K562 treated with DMSO at 1 percent for 48 hours (cell line): ENCODE measurements around the gene HCST. TPM values are rescaled to one million over a fixed set of nuclear protein-coding genes. Genes with fewer than 3 reads are reported as not detected.

ENCODE experiments used
- total RNA-seq: library from RNA; unstranded; fragments of 300-600 nt; gene quantifications from 2 replicates; pipeline ENCODE4 v1.2.3, GENCODE V29; 2022; ENCODE audit warnings: low replicate concordance; ENCODE audit errors: extremely low read depth

Gene HCST, protein sequence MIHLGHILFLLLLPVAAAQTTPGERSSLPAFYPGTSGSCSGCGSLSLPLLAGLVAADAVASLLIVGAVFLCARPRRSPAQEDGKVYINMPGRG
- not detected in 2 replicates for total RNA-seq

DNA sequence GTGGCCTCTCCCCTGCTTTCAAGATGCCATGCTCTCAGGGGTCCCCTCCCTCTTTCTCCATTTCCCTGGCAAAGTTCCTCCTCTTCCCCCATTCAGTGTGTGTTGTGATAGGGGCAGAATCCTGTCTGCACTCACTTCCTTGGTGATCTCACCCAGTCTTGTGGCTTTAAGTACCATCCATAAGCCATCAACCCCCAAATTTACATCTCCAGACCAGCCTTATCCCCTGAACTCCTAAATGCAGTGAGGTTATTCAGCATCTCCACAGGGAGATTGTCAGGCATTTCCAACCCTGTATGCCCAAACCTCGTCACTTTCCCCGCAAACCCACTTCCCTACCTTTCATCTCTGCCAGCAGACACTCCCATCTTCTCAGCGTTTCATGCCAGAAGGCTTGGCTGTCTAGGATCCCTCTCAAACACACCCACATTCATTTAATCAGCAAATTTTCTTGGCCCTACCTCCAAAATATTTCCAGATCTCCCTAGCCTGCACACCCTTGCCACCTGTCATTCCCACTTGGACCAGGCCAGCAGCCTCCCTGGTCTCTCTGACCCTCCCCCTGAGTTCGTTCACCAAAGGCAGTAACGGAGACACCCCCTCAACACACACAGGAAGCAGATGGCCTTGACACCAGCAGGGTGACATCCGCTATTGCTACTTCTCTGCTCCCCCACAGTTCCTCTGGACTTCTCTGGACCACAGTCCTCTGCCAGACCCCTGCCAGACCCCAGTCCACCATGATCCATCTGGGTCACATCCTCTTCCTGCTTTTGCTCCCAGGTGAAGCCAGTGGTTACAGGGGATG lies at the start of gene HCST:
HCST (plus strand) TSS at position 676 of the 808 bp plus-strand sequence; CDS start at position 741, 65 bp downstream.

DNA sequence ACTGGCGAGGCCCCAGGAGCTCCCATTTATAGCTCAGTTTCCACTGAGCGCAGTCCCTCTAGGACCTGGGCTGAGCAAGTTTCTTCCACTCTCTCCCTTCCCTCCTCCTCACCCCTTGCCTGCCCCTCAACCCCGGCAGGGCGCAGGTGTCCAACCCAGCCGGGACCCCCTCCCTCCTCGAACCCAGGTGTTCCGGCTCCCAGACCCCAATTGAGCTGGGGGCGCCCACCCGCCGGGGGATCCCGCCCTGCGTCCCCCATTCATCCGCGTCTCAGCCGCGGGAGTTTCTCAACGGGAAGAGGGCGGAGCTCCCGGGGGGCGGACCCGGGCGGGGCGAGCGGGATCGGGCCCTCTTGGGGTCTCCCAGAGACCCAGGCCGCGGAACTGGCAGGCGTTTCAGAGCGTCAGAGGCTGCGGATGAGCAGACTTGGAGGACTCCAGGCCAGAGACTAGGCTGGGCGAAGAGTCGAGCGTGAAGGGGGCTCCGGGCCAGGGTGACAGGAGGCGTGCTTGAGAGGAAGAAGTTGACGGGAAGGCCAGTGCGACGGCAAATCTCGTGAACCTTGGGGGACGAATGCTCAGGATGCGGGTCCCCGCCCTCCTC lies 45.7 kb upstream of the HCST start, which contains the start of gene KIRREL2:
KIRREL2 (plus strand) TSS at position 366 of the 604 bp plus-strand sequence; CDS start at position 575, 209 bp downstream.

DNA sequence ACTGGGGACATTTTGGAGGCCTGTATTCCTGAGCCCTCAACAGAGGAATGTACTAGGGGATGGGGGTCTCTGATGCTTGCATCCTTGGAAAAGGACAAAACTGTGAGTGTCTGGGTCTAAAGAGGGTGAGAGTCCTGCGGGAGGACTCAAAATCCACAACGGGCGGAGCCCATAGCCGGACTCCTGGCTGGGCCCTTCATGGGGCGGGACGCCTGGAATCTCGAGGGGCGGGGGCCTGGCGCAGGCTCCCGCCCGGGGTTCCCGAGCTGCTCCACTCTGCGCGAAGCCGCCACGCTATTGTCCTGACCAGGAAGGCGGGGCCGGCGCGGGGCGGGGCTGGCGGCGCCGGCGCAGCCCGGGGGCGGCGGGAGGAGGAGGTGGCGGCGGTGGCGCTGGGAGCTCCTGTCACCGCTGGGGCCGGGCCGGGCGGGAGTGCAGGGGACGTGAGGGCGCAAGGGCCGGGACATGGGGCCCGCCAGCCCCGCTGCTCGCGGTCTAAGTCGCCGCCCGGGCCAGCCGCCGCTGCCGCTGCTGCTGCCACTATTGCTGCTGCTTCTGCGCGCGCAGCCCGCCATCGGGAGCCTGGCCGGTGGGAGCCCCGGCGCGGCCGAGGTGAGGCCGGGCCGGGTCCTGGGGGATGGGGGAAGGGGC lies 34.0 kb upstream of the HCST start, which contains the start of gene APLP1:
APLP1 (plus strand) TSS at position 403 of the 651 bp plus-strand sequence; CDS start at position 466, 63 bp downstream.

DNA sequence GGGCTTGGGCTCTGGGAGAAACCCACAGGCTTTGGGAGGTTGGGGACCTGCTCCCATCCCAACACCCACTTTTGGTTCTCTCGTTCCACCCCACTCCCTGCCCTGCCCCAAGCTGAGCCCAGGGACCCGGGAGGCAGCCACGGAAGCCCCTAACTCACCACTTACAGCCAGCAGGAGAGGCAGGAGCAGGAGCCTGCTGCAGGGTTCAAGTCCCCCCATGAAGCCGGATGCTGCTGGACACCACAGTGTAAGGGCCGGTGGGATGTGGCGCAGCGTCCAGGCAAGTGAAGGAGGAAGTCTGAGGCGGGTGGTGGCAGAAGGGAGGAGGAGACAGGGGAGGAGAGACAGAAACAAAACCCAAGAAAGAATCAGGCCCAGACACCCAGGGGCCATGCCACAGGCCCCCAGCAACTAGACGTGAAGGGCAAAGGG lies 5.7 kb downstream of the HCST start, which contains the start of gene TYROBP:
TYROBP (minus strand) TSS at position 286 of the 432 bp plus-strand sequence; CDS start at position 219, 67 bp downstream.

DNA sequence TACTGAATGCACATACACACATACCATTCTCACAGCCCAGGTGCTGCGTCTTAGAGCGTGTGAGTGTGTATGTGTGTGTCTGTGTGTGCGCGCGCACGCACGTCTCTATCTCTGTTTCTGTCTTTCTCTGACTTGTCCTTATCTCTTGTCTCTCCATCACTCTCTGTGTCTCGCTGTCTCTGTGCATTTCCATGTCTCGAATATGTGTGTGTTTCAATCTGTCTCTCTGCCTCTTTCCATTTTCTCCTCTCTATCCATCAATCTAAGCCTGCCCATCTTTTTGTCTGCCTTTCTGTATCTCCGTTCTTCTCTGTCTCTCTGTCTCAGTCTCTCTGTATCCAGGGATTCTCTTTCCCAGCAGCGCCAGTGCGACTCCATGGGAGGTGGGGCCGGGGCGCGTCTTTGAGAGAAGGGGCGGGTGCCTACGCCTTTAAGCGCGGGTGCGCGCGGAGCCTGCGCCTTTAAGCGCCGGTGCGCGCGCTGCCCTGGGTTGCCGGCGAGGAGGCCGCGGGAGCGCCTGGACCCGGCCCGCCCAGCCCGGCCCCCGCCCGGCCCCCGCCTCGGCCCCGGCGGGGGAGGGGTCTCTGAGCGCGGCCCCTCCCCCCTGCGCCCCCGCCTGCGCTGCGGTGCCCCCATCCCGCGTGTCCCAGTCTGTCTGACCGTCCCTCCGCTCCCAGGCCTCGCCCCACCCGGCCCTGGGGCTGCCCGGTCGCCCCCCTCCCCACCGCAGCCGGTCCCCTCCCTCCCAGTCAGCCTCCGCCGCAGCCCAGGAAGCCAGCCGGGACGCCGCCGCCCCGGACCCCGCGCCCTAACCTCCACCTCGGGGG lies 33.8 kb downstream of the HCST start, which contains the start of gene LRFN3:
LRFN3 (plus strand) TSS at position 464 of the 827 bp plus-strand sequence. CDS start 3,052 bp downstream, outside the sequence.

Other genes starting within 250 kb of the HCST start
- gene UPK1A, start 236.0 kb upstream of the HCST start, total RNA-seq, result not detected in 2 replicates
- not detected in 2 replicates for gene ZBTB32, start 198.0 kb upstream of the HCST start, total RNA-seq
- 67.8 TPM in 1 of 2 replicates, not detected in the other for gene KMT2B, start 184.5 kb upstream of the HCST start, total RNA-seq
- not detected in 2 replicates for gene IGFLR1, start 160.1 kb upstream of the HCST start, total RNA-seq
- gene U2AF1L4, start 157.1 kb upstream of the HCST start, total RNA-seq, result not detected in 2 replicates
- gene PSENEN, start 156.9 kb upstream of the HCST start, total RNA-seq, result not detected in 2 replicates
- gene LIN37, start 154.0 kb upstream of the HCST start, total RNA-seq, result not detected in 2 replicates
- not detected in 2 replicates for gene HSPB6, start 145.5 kb upstream of the HCST start, total RNA-seq
- gene PROSER3, start 144.4 kb upstream of the HCST start, total RNA-seq, result not detected in 2 replicates
- gene ARHGAP33, start 127.0 kb upstream of the HCST start, total RNA-seq, result not detected in 2 replicates
- gene PRODH2, start 89.7 kb upstream of the HCST start, total RNA-seq, result not detected in 2 replicates
- not detected in 2 replicates for gene NPHS1, start 50.0 kb upstream of the HCST start, total RNA-seq
- gene KIRREL2, start 45.6 kb upstream of the HCST start, total RNA-seq, result not detected in 2 replicates
- gene APLP1, start 34.0 kb upstream of the HCST start, total RNA-seq, result not detected in 2 replicates
- gene NFKBID, start 2.0 kb upstream of the HCST start, total RNA-seq, result not detected in 2 replicates
- not detected in 2 replicates for gene TYROBP, start 5.8 kb downstream of the HCST start, total RNA-seq
- not detected in 2 replicates for gene LRFN3, start 33.8 kb downstream of the HCST start, total RNA-seq
- gene SDHAF1, start 92.7 kb downstream of the HCST start, total RNA-seq, result not detected in 2 replicates
- gene SYNE4, start 106.3 kb downstream of the HCST start, total RNA-seq, result not detected in 2 replicates
- gene ALKBH6, start 111.7 kb downstream of the HCST start, total RNA-seq, result not detected in 2 replicates
- gene CLIP3, start 130.3 kb downstream of the HCST start, total RNA-seq, result not detected in 2 replicates
- not detected in 2 replicates for gene THAP8, start 151.8 kb downstream of the HCST start, total RNA-seq
- not detected in 2 replicates for gene WDR62, start 152.4 kb downstream of the HCST start, total RNA-seq
- not detected in 2 replicates for gene OVOL3, start 208.6 kb downstream of the HCST start, total RNA-seq
- not detected in 2 replicates for gene POLR2I, start 212.3 kb downstream of the HCST start, total RNA-seq
- not detected in 2 replicates for gene TBCB, start 212.9 kb downstream of the HCST start, total RNA-seq
- not detected in 2 replicates for gene CAPNS1, start 237.5 kb downstream of the HCST start, total RNA-seq
- gene COX7A1, start 249.9 kb downstream of the HCST start, total RNA-seq, result not detected in 2 replicates